HEK293 (cell line): ENCODE measurements around the gene SKAP1.

Source experiments
- CTCF ChIP-seq: fragments of 450-650 bp; formaldehyde crosslinking; IDR thresholded peaks from 2 replicates; pipeline ENCODE4 v1.5.1; 2016; ENCODE audit warnings: missing biosample characterization, missing genetic modification characterization
- REST ChIP-seq: fragments of 450-650 bp; formaldehyde crosslinking; IDR thresholded peaks from 2 replicates; pipeline ENCODE4 v1.5.1; 2016; ENCODE audit warnings: missing biosample characterization, missing genetic modification characterization
- ZBTB26 ChIP-seq: fragments of 450-650 bp; formaldehyde crosslinking; optimal IDR thresholded peaks from 2 replicates; pipeline ENCODE3; 2016; ENCODE audit warnings: missing biosample characterization, mild to moderate bottlenecking, missing genetic modification characterization
- ZEB2 ChIP-seq: fragments of 450-650 bp; formaldehyde crosslinking; IDR thresholded peaks from 2 replicates; pipeline ENCODE4 v1.5.1; 2016; ENCODE audit warnings: missing biosample characterization, missing genetic modification characterization
- ZNF274 ChIP-seq, 2 experiments: fragments of 200-500 bp in 1 of 2; fragments of 450-650 bp in 1 of 2; sonication (Bioruptor generic) in 1 of 2; formaldehyde crosslinking in 1 of 2; IDR thresholded peaks; 2 replicates each; pipeline versions ENCODE4 v1.5.1 to v1.6.1; 2014 to 2016; ENCODE audit warnings: borderline replicate concordance in 1 of 2, inconsistent platforms in 1 of 2, low read length in 1 of 2, missing biosample characterization in 1 of 2, missing genetic modification characterization in 1 of 2
- ZNF416 ChIP-seq: fragments of 450-650 bp; formaldehyde crosslinking; IDR thresholded peaks from 2 replicates; pipeline ENCODE4 v1.5.1; 2016; ENCODE audit warnings: missing biosample characterization, missing genetic modification characterization
- ZNF580 ChIP-seq: fragments of 450-650 bp; formaldehyde crosslinking; IDR thresholded peaks from 2 replicates; pipeline ENCODE4 v1.5.1; 2016; ENCODE audit warnings: missing biosample characterization, missing genetic modification characterization
- ZNF660 ChIP-seq: fragments of 450-650 bp; IDR thresholded peaks from 2 replicates; pipeline ENCODE4 v1.5.1; 2018; ENCODE audit warnings: missing biosample characterization, mild to moderate bottlenecking, missing genetic modification characterization
- ZNF776 ChIP-seq: fragments of 450-650 bp; formaldehyde crosslinking; IDR thresholded peaks from 2 replicates; pipeline ENCODE4 v1.5.0; 2017; ENCODE audit warnings: missing biosample characterization, missing genetic modification characterization, borderline replicate concordance

GRCh38 chr17:48432820-48433775, 3.1 kb upstream of the SKAP1 start:
- TF ChIP-seq CTCF (tag by site-specific recombination): no peak
- TF ChIP-seq REST (tag by site-specific recombination): no peak
- no peak for TF ChIP-seq ZNF274 (IDR thresholded peaks at IDR 0.05; ENCODE audit: low read length)
- no peak for TF ChIP-seq ZNF274 (tag by site-specific recombination; IDR thresholded peaks at IDR 0.05; ENCODE audit: borderline replicate concordance)
- TF ChIP-seq ZNF580 (tag by site-specific recombination): no peak
- no peak for TF ChIP-seq ZNF660 (tag by site-specific recombination)
- TF ChIP-seq ZNF776 (tag by site-specific recombination): no peak
- no peak for TF ChIP-seq ZNF416 (tag by site-specific recombination)
- TF ChIP-seq ZBTB26 (tag by site-specific recombination): no peak
- TF ChIP-seq ZEB2: no peak
